Nephron progenitor cell (in vitro differentiated cells): ENCODE measurements around the gene ASTN2.

Experiments used
- DNase-seq: peaks from one replicate; pipeline ENCODE4 v3.0.0; 2021
- H3K27ac Mint-ChIP-seq: 2 replicates; pipeline ENCODE4 v1.8.0; 2021; ENCODE audit warnings: mild to moderate bottlenecking, moderate library complexity, mixed read lengths
- H3K27me3 Mint-ChIP-seq: 2 replicates; pipeline ENCODE4 v1.8.0; 2021; ENCODE audit warnings: mild to moderate bottlenecking, low read depth, mixed read lengths; ENCODE audit not compliant: poor library complexity
- H3K36me3 Mint-ChIP-seq: 2 replicates; pipeline ENCODE4 v1.8.0; 2021; ENCODE audit warnings: low read depth, mixed read lengths
- H3K4me1 Mint-ChIP-seq: 2 replicates; pipeline ENCODE4 v1.8.0; 2021; ENCODE audit warnings: mixed read lengths
- H3K4me3 Mint-ChIP-seq: 2 replicates; pipeline ENCODE4 v1.8.0; 2021; ENCODE audit warnings: mild to moderate bottlenecking, moderate library complexity, mixed read lengths
- H3K9me3 Mint-ChIP-seq: 2 replicates; pipeline ENCODE4 v1.8.0; 2021; ENCODE audit warnings: mild to moderate bottlenecking, moderate library complexity, mixed read lengths
- TF ChIP-seq, protein P1 (sequence below): fragments of 200-600 bp; sonication (generic); IDR thresholded peaks from 2 replicates; pipeline ENCODE4 v1.5.0; 2021; ENCODE audit warnings: antibody characterized with exemption

The ASTN2 gene

DNA sequence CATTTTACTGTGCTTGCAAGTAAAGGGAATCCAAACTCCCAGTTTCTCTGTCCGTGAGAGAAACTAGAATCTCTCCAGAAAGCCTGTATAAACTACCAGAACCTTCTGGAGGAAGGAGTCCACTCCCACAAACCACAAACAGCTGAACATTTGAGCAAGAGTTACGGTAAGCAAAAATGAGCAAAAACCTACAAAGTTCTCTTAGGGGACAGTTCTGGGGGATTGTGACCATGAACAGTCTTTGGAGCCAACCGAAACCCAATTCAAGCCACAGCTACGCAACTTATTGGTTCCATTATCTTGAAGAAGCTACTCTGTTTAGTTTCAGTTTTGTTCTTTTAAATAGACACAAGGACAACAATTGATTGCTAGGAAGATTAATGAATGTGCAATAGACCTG, 330.6 kb downstream of the ASTN2 start:
- H3K4me1 Mint-ChIP-seq: peaks cover 20% of the 10 kb centered on the region
- H3K9me3 Mint-ChIP-seq: no peaks in the 10 kb centered on the region
- no peak overlapping the region for H3K4me3 Mint-ChIP-seq
- TF ChIP-seq, protein P1, sequence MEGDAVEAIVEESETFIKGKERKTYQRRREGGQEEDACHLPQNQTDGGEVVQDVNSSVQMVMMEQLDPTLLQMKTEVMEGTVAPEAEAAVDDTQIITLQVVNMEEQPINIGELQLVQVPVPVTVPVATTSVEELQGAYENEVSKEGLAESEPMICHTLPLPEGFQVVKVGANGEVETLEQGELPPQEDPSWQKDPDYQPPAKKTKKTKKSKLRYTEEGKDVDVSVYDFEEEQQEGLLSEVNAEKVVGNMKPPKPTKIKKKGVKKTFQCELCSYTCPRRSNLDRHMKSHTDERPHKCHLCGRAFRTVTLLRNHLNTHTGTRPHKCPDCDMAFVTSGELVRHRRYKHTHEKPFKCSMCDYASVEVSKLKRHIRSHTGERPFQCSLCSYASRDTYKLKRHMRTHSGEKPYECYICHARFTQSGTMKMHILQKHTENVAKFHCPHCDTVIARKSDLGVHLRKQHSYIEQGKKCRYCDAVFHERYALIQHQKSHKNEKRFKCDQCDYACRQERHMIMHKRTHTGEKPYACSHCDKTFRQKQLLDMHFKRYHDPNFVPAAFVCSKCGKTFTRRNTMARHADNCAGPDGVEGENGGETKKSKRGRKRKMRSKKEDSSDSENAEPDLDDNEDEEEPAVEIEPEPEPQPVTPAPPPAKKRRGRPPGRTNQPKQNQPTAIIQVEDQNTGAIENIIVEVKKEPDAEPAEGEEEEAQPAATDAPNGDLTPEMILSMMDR: no peak
- H3K27me3 Mint-ChIP-seq: peaks cover 21% of the 10 kb centered on the region
- H3K27ac Mint-ChIP-seq: no peak overlapping the region
- DNase-seq: no peak
- H3K36me3 Mint-ChIP-seq: no peaks in the 10 kb centered on the region

DNA sequence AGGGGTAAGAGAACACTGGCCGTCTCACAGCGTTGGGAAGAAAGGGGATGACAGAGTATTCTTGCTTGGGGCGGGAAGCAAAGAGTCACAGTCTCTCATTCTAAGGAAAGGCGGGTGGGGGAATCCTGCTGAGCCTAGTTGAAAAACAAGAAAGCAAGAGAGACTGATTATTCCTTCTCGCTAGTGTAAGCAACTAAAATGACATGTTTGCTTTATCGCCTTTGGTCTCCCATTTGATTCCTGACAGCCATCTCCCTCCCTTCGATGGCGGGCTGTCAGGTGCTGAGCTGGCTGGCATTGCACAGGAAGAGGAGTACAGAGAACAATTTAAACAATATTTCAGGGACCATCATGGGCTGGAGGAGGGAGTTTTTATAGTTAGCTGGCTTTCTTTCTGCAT, 331.3 kb downstream of the ASTN2 start:
- Mint-ChIP-seq H3K27me3 (peaks cover 21% of the 10 kb centered on the region), H3K9me3 (no peaks in the 10 kb centered on the region), H3K4me3 (no peak overlapping the region), H3K27ac (no peak overlapping the region), H3K36me3 (no peaks in the 10 kb centered on the region), H3K4me1 (peaks cover 20% of the 10 kb centered on the region)
- TF ChIP-seq, protein P1: no peak
- no peak for DNase-seq

DNA sequence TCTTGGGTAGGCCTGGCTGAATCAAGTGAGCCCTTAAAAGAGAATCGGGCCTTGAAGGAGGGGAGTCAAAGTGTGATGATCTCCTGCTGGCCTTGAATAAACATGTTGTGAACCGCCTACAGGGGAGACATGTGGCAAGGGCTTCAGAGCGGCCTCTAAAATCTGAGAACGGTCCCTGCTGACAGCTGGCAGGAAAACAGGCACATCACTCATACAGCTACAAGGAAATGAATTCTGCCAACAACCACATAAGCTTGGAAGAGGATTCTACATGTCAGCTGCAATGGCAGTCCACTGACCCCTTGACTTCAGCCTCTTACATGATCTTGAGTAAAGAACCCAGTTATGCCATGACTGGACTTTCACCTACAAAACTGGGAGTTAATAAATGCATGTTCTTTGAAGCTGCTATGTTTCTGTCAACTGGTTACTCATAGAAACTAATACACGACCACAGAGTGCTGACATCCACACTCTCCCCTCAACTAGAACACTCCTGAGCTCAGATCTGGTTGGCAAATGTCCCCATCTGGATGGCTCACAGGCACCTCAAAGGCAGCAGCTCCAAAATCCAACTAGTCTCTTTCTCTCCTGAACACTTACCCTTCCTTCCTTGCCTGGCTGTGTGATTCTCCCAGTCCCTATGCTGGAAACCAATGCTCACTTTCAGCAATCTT, 333.1 kb downstream of the ASTN2 start:
- H3K27ac Mint-ChIP-seq: no peak overlapping the region
- no peaks in the 10 kb centered on the region for H3K36me3 Mint-ChIP-seq
- no peak overlapping the region for H3K4me3 Mint-ChIP-seq
- H3K4me1 Mint-ChIP-seq: peaks cover 25% of the 10 kb centered on the region
- TF ChIP-seq, protein P1: no peak
- peaks cover 14% of the 10 kb centered on the region for H3K27me3 Mint-ChIP-seq
- no peak for DNase-seq
- no peaks in the 10 kb centered on the region for H3K9me3 Mint-ChIP-seq

DNA sequence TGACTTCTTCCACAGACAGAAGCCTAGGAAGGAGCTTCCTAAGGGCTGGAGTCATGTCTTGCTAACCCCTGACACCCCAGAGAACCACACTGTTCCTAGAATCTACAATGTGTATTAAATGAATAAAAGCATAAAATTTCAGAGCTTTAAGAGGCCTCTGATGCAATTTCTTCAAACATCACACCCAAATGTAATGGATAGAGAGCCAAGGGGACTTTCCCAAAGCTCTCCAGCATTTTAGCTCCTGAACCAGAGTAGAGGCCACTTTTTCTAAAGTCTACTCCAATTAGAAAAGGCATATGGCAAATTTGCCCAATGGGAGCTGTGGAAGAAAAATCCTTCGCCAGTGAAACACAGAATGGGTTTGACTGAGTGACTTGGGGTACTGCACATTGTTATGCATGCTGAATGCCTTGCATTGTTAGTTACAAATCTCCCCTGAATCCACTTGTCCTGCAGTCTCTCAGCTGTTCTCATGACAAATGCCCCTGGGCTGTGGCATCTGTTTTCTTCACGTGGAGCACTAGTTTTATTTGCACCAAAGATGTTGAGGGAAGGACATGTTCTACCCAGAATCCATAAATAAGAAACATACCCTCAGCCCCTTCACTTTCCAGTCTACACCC, 334.0 kb downstream of the ASTN2 start:
- Mint-ChIP-seq H3K27ac (no peak overlapping the region), H3K9me3 (no peaks in the 10 kb centered on the region), H3K4me3 (no peak overlapping the region), H3K4me1 (peaks cover 34% of the 10 kb centered on the region), H3K27me3 (peaks cover 15% of the 10 kb centered on the region), H3K36me3 (no peaks in the 10 kb centered on the region)
- TF ChIP-seq, protein P1: no peak
- DNase-seq: no peak

DNA sequence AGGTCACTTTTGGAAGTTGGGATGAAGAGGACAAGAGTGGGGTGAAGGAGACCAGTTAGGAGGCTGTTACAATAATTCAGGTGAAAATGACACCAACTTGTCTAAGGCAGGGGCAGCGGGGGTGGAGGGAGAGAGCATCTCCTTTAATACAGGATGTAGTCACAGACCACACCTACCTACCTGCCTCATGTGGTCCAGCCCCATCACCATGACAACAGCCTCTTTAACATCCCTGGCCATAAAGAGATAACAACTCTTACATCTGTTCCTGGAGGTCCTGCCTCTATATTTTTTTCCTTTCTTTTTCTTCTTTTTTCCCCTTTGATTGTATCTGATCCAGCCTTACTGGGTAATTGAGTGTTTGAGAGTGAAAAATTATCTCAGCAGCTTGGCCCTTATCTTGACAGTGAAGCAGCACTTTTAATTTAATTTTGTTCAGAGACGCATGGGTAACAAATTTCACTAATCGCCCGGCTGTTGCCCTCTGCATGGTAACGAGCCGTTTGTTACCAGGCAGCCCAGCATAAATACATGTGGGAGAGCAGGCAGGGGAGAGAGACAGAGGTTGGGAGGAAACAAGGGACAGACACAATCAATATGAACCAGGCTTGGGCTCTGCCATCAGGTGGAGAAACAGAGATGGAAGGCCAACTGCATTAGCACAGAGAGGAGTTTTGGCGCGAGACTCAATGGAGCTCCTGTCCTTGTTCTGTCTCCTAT, 338.1 kb downstream of the ASTN2 start:
- TF ChIP-seq, protein P1: no peak
- peaks cover 9% of the 10 kb centered on the region for H3K27me3 Mint-ChIP-seq
- DNase-seq: no peak
- no peaks in the 10 kb centered on the region for H3K9me3 Mint-ChIP-seq
- H3K4me3 Mint-ChIP-seq: no peak overlapping the region
- H3K36me3 Mint-ChIP-seq: no peaks in the 10 kb centered on the region
- peaks cover 61% of the 10 kb centered on the region for H3K4me1 Mint-ChIP-seq
- no peak overlapping the region for H3K27ac Mint-ChIP-seq
